ENCODE data around the gene TCERG1L. TPM values are rescaled to one million over a fixed set of nuclear protein-coding genes. Genes with fewer than 3 reads are reported as not detected.

The TCERG1L gene
- total and polyA plus RNA-seq, 9 of the 15 experiments (the other 6 are each of a cell fraction or from before 2014, with no cell fraction given), result not detected

GRCh38 chr10:131204406-131205152, 106.9 kb downstream of the TCERG1L start:
- H3K4me3 ChIP-seq, result no peak overlapping the region
- H3K27me3 ChIP-seq (ENCODE audit: control insufficient read depth in 2 of 2, insufficient read depth in 2 of 2, low read length in 2 of 2), result peaks cover 0 to 11% of the 10 kb centered on the region in 2 experiments; a peak in 2 of 5 replicates
- no peaks in the 10 kb centered on the region for H3K9me1 ChIP-seq (ENCODE audit: control insufficient read depth, insufficient read depth, low read length)
- H3K4me2 ChIP-seq (ENCODE audit: insufficient read depth, low read length), result no peak overlapping the region
- no peak overlapping the region for H3K27ac ChIP-seq (ENCODE audit: extremely low read depth, low read depth, low read length)
- no peaks in the 10 kb centered on the region for H3K4me1 ChIP-seq (replicated peaks in 1 of 2; ENCODE audit: control insufficient read depth in 2 of 2, insufficient read depth in 2 of 2, low read length in 2 of 2)
- H3K79me2 ChIP-seq (ENCODE audit: control insufficient read depth, insufficient read depth, low read length), result no peaks in the 10 kb centered on the region
- no peak overlapping the region for H3K9ac ChIP-seq (ENCODE audit: insufficient read depth in 1 of 2, low read depth in 2 of 2, low read length in 2 of 2)
- CTCF ChIA-PET (ENCODE audit: low intra/inter-chr PET ratio), result no interaction called here
- TF ChIP-seq, protein P1, sequence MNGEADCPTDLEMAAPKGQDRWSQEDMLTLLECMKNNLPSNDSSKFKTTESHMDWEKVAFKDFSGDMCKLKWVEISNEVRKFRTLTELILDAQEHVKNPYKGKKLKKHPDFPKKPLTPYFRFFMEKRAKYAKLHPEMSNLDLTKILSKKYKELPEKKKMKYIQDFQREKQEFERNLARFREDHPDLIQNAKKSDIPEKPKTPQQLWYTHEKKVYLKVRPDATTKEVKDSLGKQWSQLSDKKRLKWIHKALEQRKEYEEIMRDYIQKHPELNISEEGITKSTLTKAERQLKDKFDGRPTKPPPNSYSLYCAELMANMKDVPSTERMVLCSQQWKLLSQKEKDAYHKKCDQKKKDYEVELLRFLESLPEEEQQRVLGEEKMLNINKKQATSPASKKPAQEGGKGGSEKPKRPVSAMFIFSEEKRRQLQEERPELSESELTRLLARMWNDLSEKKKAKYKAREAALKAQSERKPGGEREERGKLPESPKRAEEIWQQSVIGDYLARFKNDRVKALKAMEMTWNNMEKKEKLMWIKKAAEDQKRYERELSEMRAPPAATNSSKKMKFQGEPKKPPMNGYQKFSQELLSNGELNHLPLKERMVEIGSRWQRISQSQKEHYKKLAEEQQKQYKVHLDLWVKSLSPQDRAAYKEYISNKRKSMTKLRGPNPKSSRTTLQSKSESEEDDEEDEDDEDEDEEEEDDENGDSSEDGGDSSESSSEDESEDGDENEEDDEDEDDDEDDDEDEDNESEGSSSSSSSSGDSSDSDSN (IDR thresholded peaks at IDR 0.05; ENCODE audit: borderline replicate concordance in 1 of 2, low read depth in 2 of 2, low read length in 2 of 2), result no peak
- TF ChIP-seq, protein P2, sequence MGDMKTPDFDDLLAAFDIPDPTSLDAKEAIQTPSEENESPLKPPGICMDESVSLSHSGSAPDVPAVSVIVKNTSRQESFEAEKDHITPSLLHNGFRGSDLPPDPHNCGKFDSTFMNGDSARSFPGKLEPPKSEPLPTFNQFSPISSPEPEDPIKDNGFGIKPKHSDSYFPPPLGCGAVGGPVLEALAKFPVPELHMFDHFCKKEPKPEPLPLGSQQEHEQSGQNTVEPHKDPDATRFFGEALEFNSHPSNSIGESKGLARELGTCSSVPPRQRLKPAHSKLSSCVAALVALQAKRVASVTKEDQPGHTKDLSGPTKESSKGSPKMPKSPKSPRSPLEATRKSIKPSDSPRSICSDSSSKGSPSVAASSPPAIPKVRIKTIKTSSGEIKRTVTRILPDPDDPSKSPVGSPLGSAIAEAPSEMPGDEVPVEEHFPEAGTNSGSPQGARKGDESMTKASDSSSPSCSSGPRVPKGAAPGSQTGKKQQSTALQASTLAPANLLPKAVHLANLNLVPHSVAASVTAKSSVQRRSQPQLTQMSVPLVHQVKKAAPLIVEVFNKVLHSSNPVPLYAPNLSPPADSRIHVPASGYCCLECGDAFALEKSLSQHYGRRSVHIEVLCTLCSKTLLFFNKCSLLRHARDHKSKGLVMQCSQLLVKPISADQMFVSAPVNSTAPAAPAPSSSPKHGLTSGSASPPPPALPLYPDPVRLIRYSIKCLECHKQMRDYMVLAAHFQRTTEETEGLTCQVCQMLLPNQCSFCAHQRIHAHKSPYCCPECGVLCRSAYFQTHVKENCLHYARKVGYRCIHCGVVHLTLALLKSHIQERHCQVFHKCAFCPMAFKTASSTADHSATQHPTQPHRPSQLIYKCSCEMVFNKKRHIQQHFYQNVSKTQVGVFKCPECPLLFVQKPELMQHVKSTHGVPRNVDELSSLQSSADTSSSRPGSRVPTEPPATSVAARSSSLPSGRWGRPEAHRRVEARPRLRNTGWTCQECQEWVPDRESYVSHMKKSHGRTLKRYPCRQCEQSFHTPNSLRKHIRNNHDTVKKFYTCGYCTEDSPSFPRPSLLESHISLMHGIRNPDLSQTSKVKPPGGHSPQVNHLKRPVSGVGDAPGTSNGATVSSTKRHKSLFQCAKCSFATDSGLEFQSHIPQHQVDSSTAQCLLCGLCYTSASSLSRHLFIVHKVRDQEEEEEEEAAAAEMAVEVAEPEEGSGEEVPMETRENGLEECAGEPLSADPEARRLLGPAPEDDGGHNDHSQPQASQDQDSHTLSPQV (IDR thresholded peaks at IDR 0.05), result no peak
- H3K9me3 ChIP-seq (replicated peaks; ENCODE audit: control insufficient read depth, insufficient read depth, low read depth, low read length), result no peaks in the 10 kb centered on the region
- POLR2A ChIA-PET, result no interaction called here
- DNase-seq (ENCODE audit: extremely low read depth in 1 of 4, low spot score in 3 of 4) (no peak), FAIRE-seq (no peak), ATAC-seq (no peak)
- no peak overlapping the region for H2AFZ ChIP-seq (ENCODE audit: low read depth, low read length)
- H4K20me1 ChIP-seq (replicated peaks; ENCODE audit: control insufficient read depth, insufficient read depth, low read length), result no peaks in the 10 kb centered on the region
- BruUV-seq (replicated peaks), result no TSS peak
- 0% methylated on average over 7 of the region's 11 CpGs for WGBS (ENCODE audit: insufficient coverage, low coverage, missing lambda C conversion rate)
- in situ Hi-C loops (cut with MboI) (no loop called here), intact Hi-C loops (cut with micrococcal nuclease) (no loop called here)
- no peaks in the 10 kb centered on the region for H3K36me3 ChIP-seq (ENCODE audit: control insufficient read depth, insufficient read depth, low read length)
